Lung (tissue), 12 donors: ENCODE data around the gene SPATA31E1. TPM values are rescaled to one million over a fixed set of nuclear protein-coding genes. Genes with fewer than 3 reads are reported as not detected.

ENCODE experiments used
- ATAC-seq: fragments of 200-7000 bp; cut with Tn5 transposase; one replicate; pipeline ENCODE4 v1.9.1; 2020; ENCODE audit warnings: moderate number of reproducible peaks; ENCODE audit not compliant: insufficient read depth, low FRiP score
- DNase-seq, 3 donors: peaks; one replicate each; pipeline ENCODE4 v3.0.0-alpha.2; 2013 to 2017
- H3K27ac ChIP-seq, 2 donors: one replicate each; pipeline ENCODE4 v1.5.1; 2013; ENCODE audit warnings: mild to moderate bottlenecking in 2 of 2, moderate library complexity in 2 of 2, control low read depth in 1 of 2, inconsistent platforms in 1 of 2, low read depth in 1 of 2, low read length in 1 of 2
- H3K27me3 ChIP-seq, 3 donors: one replicate each; pipeline ENCODE4 v1.5.1; 2013; ENCODE audit warnings: low read length in 2 of 3; ENCODE audit not compliant: control insufficient read depth in 3 of 3, insufficient read depth in 3 of 3
- H3K36me3 ChIP-seq, 4 donors: one replicate each; pipeline ENCODE4 v1.5.1; 2013; ENCODE audit warnings: low read length in 4 of 4, mild to moderate bottlenecking in 1 of 4, moderate library complexity in 1 of 4; ENCODE audit not compliant: control insufficient read depth in 4 of 4, insufficient read depth in 4 of 4
- H3K4me1 ChIP-seq, 5 donors: one replicate each; pipeline ENCODE4 v1.5.1; 2013; ENCODE audit warnings: low read length in 5 of 5, mild to moderate bottlenecking in 2 of 5, moderate library complexity in 1 of 5; ENCODE audit not compliant: control insufficient read depth in 5 of 5, insufficient read depth in 5 of 5
- H3K4me3 ChIP-seq: one replicate; pipeline ENCODE4 v1.5.1; 2013; ENCODE audit warnings: mild to moderate bottlenecking, control low read depth, moderate library complexity
- H3K9ac ChIP-seq, 2 donors: one replicate each; pipeline ENCODE4 v1.5.1; 2013; ENCODE audit warnings: low read length in 2 of 2, control low read depth in 1 of 2; ENCODE audit not compliant: insufficient read depth in 1 of 2
- H3K9me3 ChIP-seq, 4 donors: one replicate each; pipeline ENCODE4 v1.5.1; 2013; ENCODE audit warnings: low read length in 3 of 4, mild to moderate bottlenecking in 1 of 4, moderate library complexity in 1 of 4; ENCODE audit not compliant: control insufficient read depth in 4 of 4, insufficient read depth in 3 of 4
- WGBS, 2 donors: extraction: QIAGEN DNeasy Blood & Tissue Kit; methylation state at CpG; one replicate each; pipeline ENCODE4 v1.1.7; 2013; 5-methylcytosine and 5-hydroxymethylcytosine counted together
- polyA plus RNA-seq, 2 donors: library from polyadenylated mRNA; stranded (reverse); fragments of 200-250 nt; gene quantifications; one replicate each; pipeline ENCODE4 v1.2.1, GENCODE V29; 2013
- total RNA-seq, 2 donors: library from RNA; depleted of rRNA in 1 of 2; stranded (reverse); fragments of >200 nt in 1 of 2; gene quantifications; one replicate each; pipeline ENCODE4 v1.2.1, GENCODE V29; 2014 to 2021
- TF ChIP-seq, protein P1 (sequence below): IDR thresholded peaks from 2 replicates; pipeline ENCODE4 v1.5.1; 2012; ENCODE audit warnings: mild to moderate bottlenecking; ENCODE audit errors: control extremely low read depth, extremely low read depth
- donor health status: control.
- donor health status: control.
- donor health status: Bipolar disorder and iron deficiency.
- donor health status: healthy.
- donor health status: DM: yes; HTN: yes; CAD: no.

The SPATA31E1 gene
- total and polyA plus RNA-seq, 4 donors: not detected

GRCh38 chr9:87864915-87865314, 17.8 kb upstream of the SPATA31E1 start:
- no peak for ATAC-seq
- 89 to 93% methylated on average over 3 of the region's 3 CpGs for WGBS, 2 donors

GRCh38 chr9:87865626-87866025, 17.1 kb upstream of the SPATA31E1 start:
- no peaks in the 10 kb centered on the region for H3K27me3 ChIP-seq
- peaks cover 0 to 6% (median 3%) of the 10 kb centered on the region in 4 donors for H3K9me3 ChIP-seq
- ATAC-seq (no peak), DNase-seq (no peak)
- H3K27ac ChIP-seq: no peak overlapping the region
- no peaks in the 10 kb centered on the region for H3K4me1 ChIP-seq
- TF ChIP-seq, protein P1, sequence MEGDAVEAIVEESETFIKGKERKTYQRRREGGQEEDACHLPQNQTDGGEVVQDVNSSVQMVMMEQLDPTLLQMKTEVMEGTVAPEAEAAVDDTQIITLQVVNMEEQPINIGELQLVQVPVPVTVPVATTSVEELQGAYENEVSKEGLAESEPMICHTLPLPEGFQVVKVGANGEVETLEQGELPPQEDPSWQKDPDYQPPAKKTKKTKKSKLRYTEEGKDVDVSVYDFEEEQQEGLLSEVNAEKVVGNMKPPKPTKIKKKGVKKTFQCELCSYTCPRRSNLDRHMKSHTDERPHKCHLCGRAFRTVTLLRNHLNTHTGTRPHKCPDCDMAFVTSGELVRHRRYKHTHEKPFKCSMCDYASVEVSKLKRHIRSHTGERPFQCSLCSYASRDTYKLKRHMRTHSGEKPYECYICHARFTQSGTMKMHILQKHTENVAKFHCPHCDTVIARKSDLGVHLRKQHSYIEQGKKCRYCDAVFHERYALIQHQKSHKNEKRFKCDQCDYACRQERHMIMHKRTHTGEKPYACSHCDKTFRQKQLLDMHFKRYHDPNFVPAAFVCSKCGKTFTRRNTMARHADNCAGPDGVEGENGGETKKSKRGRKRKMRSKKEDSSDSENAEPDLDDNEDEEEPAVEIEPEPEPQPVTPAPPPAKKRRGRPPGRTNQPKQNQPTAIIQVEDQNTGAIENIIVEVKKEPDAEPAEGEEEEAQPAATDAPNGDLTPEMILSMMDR: no peak
- 67 to 86% methylated on average over 3 of the region's 3 CpGs for WGBS, 2 donors
- no peak overlapping the region for H3K4me3 ChIP-seq
- H3K36me3 ChIP-seq: no peaks in the 10 kb centered on the region
- H3K9ac ChIP-seq: no peak overlapping the region

More at GRCh38 chr9:87864915-87865314, 17.8 kb upstream of the SPATA31E1 start:
- H3K9ac ChIP-seq: no peak overlapping the region
- H3K27ac ChIP-seq: no peak overlapping the region
- no peak for DNase-seq
- TF ChIP-seq, protein P1: no peak
- no peaks in the 10 kb centered on the region for H3K4me1 ChIP-seq
- peaks cover 0 to 10% (median 3%) of the 10 kb centered on the region in 4 donors for H3K9me3 ChIP-seq
- H3K4me3 ChIP-seq: no peak overlapping the region
- no peaks in the 10 kb centered on the region for H3K27me3 ChIP-seq
- no peaks in the 10 kb centered on the region for H3K36me3 ChIP-seq

- Histone ChIP-seq H3K9ac (no peak overlapping the region), H3K27ac (no peak overlapping the region), H3K9me3 (peaks cover 0 to 6% (median 1%) of the 10 kb centered on the region in 4 donors), H3K4me1 (peaks cover 0 to 8% (median 0%) of the 10 kb centered on the region in 5 donors), H3K36me3 (no peaks in the 10 kb centered on the region), H3K27me3 (no peaks in the 10 kb centered on the region), H3K4me3 (no peak overlapping the region)
- DNase-seq (no peak), ATAC-seq (no peak)
- 83 to 84% methylated on average over 7 of the region's 7 CpGs for WGBS, 2 donors
- TF ChIP-seq, protein P1: no peak
Observed at GRCh38 chr9:87867391-87867790, 15.3 kb upstream of the SPATA31E1 start.

GRCh38 chr9:87868175-87868574, 14.5 kb upstream of the SPATA31E1 start:
- H3K36me3 ChIP-seq: no peaks in the 10 kb centered on the region
- 96 to 98% methylated on average over 9 of the region's 9 CpGs for WGBS, 2 donors
- H3K27me3 ChIP-seq: no peaks in the 10 kb centered on the region
- ATAC-seq: no peak
- DNase-seq: no peak
- H3K4me3 ChIP-seq: no peak overlapping the region
- no peak overlapping the region for H3K9ac ChIP-seq
- peaks cover 0 to 11% (median 0%) of the 10 kb centered on the region in 5 donors for H3K4me1 ChIP-seq
- no peak overlapping the region for H3K27ac ChIP-seq
- TF ChIP-seq, protein P1: no peak
- H3K9me3 ChIP-seq: peaks cover 0 to 2% (median 0%) of the 10 kb centered on the region in 4 donors
